ENCODE results near the gene ASIC5. TPM values are rescaled to one million over a fixed set of nuclear protein-coding genes. Genes with fewer than 3 reads are reported as not detected.
"Not testable (repeated sequence)": the region's sequence is repeated elsewhere in the genome, so short reads cannot be mapped to it uniquely, and the experiment has no call there.

Gene ASIC5
- total RNA-seq, 4 donors from 2014 or later, result not detected

DNA sequence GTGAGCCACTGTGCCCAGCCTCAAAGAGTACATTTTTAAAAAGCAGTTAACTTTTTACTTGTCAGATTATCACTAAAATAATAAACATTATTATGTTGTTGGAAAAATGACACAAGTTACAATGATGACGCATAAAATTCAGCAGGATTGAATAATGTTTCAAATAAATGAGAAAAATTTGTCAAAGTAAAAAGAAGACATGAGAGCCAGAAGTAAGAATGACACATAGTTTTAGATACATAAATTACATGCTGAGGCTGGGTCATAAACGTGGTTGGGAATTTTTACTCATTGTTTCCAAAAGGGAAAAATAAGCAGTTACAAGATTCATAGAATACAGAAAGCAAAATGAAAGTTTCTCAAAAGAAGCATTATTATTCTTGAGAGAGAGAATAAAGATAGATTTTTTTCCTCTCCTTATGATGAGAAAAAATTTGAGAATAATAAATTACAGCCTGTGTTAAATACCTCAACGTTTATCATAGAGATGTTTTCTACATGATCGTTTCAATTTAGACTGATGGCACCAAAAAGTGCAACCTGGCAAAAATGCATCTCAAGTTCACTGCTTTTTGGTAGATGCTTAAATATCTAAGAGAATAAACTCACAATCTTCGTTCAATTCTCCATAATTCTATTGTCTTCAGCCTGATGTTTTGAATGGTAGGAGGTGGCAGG lies 66.8 kb downstream of the ASIC5 start:
- H3K4me1 ChIP-seq, result no peaks in the 10 kb centered on the region
- TF ChIP-seq POLR2A (IDR thresholded peaks at IDR 0.05) (no peak), CTCF (IDR thresholded peaks at IDR 0.05) (no peak)
- DNase-seq, result no peak
- intact Hi-C loops (cut with DNase I; ENCODE audit: low total_unique reads), result no loop called here
- H3K27me3 ChIP-seq, result no peaks in the 10 kb centered on the region
- no peaks in the 10 kb centered on the region for H3K36me3 ChIP-seq
- no peak overlapping the region for H3K4me3 ChIP-seq
- H3K9me3 ChIP-seq, result no peaks in the 10 kb centered on the region
- peak overlapping the region; percentile 49 to 54 for H3K27ac ChIP-seq

DNA sequence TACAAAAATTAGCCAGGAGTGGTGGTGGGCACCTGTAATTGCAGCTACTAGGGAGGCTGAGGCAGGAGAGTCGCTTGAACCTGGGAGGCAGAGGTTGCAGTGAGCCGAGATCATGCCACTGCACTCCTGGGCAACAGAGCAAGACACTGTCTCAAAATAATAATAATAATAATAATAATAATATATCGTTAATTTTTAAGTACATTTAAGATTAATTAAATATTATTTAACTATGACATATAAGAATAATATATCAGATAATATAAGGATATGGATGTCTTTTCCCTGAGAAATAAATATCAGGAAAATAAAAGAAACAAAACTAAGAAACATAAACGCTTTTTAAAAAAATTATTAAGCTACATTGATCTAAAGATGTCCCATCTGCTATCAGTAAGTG lies 68.5 kb downstream of the ASIC5 start:
- H3K36me3 ChIP-seq; intact Hi-C loops (cut with DNase I; ENCODE audit: low total_unique reads); H3K27ac ChIP-seq; H3K27me3 ChIP-seq; H3K9me3 ChIP-seq; DNase-seq; H3K4me1 ChIP-seq; H3K4me3 ChIP-seq: not testable (repeated sequence)

DNA sequence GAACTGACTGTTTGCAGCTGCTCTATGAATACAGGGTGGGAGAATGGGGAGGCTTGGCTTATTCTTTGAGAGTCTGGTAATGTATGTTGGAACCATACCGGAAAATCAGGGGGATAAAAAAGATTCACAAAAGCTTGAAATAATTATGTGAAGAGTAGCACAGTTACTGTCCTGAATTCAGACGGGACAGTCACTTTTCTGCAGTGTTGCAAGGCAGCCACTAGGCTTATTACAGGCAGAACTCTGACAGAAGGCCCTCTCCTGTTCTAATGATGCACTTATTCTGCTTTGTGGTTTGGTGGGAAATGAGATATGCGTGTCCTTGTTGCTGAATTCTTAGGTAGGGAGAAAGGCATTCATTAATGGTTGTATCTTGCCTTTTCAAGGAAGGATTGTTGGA lies 70.1 kb downstream of the ASIC5 start:
- Histone ChIP-seq H3K36me3 (no peaks in the 10 kb centered on the region), H3K4me1 (no peaks in the 10 kb centered on the region), H3K27ac (no peak overlapping the region), H3K27me3 (no peaks in the 10 kb centered on the region), H3K9me3 (no peaks in the 10 kb centered on the region), H3K4me3 (no peak overlapping the region)
- no peak for DNase-seq
- TF ChIP-seq POLR2A (IDR thresholded peaks at IDR 0.05) (no peak), CTCF (IDR thresholded peaks at IDR 0.05) (peak in 1 of 4 experiments; percentile 17)
- intact Hi-C loops (cut with DNase I; ENCODE audit: low total_unique reads), result no loop called here

DNA sequence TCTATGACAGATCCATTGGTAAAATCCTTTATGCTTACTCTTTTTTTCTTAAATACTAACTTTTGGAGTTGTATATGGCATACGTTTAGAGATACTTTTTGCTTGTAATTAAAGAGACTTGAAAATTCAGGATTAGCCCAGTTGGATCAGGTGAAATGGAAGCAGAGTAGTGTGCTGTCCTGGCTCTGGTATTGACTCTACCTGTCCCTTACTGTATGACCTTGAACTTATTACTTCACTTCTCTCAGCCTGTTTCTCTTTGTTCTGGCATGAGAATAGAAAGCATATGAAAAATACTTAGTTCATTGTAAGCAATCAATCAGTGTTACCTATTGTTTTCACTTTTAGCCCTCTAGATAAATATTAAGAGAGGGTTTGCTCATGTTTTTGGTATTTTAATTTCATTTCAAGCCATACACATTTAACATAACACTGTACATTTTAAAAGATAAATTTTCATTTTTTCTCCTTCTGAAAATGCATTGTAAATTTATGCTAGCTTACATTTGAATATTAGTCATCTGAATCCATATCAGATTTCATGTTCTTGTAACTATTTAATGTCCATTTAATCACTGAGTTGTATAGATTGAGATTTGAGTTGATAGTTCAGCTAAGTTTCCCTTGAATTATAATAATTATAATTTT lies 71.4 kb downstream of the ASIC5 start:
- Histone ChIP-seq H3K36me3 (no peaks in the 10 kb centered on the region), H3K9me3 (no peaks in the 10 kb centered on the region), H3K27me3 (no peaks in the 10 kb centered on the region), H3K4me3 (no peak overlapping the region), H3K27ac (no peak overlapping the region), H3K4me1 (no peaks in the 10 kb centered on the region)
- DNase-seq, result no peak
- intact Hi-C loops (cut with DNase I; ENCODE audit: low total_unique reads), result no loop called here
- TF ChIP-seq CTCF (IDR thresholded peaks at IDR 0.05) (no peak), POLR2A (IDR thresholded peaks at IDR 0.05) (no peak)

DNA sequence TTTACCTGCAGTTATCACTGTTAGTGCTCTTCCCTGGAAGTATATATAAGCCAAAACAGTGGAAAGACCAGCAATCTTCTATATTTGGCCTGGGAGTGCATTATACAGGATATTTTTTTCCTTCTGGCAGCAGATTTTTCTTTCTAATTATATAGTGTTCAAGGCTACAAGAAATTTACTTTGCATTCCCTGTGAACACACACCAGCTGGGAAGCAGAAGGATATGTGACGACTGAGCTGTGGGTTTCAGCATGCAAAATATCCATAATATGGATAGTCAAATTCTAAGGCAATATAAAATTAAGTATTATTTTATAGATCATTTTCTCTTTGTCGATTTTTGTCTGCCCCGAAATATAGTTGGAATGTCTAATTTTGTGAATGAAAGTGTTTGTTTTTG lies 76.1 kb downstream of the ASIC5 start:
- no peaks in the 10 kb centered on the region for H3K36me3 ChIP-seq
- no peak overlapping the region for H3K27ac ChIP-seq
- no peak for TF ChIP-seq POLR2A (IDR thresholded peaks at IDR 0.05)
- TF ChIP-seq CTCF (IDR thresholded peaks at IDR 0.05), result no peak

More for the DNA sequence above, 76.1 kb downstream of the ASIC5 start:
- Histone ChIP-seq H3K4me3 (no peak overlapping the region), H3K9me3 (no peaks in the 10 kb centered on the region), H3K27me3 (no peaks in the 10 kb centered on the region), H3K4me1 (no peaks in the 10 kb centered on the region)
- DNase-seq, result no peak
- intact Hi-C loops (cut with DNase I; ENCODE audit: low total_unique reads), result loop anchor here (5.0 kb wide), 1 partner anchor 348 kb away; no protein-coding TSS in a partner anchor
